ENCODE results near the gene DRD4. TPM values are rescaled to one million over a fixed set of nuclear protein-coding genes. Genes with fewer than 3 reads are reported as not detected.

The DRD4 gene
- 1.0 and 1.1 TPM in 2 replicates for polyA plus RNA-seq (2013)

DNA sequence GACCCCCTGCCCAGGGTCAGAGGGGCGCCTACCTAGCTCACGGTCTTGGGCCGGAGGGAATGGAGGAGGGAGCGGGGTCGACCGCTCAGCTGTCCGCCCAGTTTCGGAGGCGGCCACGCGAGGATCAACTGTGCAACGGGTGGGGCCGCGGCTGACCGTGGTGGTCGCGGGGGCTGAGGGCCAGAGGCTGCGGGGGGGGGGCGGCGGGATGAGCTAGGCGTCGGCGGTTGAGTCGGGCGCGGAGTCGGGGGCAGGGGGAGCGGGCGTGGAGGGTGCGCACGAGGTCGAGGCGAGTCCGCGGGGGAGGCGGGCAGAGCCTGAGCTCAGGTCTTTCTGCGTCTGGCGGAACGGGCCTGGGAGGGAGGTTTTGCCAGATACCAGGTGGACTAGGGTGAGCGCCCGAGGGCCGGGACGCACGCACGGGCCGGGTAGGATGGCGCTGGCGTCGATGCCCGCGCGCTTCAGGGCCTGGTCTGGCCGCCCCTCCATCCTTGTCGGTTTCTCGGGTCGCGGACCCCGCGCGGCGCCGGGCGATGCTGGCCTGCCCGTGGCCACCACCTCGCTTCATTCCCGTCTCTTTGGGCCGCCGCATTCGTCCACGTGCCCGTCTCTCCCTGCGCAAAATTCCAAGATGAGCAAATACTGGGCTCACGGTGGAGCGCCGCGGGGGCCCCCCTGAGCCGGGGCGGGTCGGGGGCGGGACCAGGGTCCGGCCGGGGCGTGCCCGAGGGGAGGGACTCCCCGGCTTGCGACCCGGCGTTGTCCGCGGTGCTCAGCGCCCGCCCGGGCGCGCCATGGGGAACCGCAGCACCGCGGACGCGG is at the start of gene DRD4:
DRD4 (plus strand) TSS at position 759 of the 822 bp plus-strand sequence; CDS start at position 795, 36 bp downstream.
- peaks cover 18 to 29% of the 10 kb centered on the region in 2 experiments for H3K4me1 ChIP-seq (ENCODE audit: control insufficient read depth in 1 of 2, insufficient read depth in 2 of 2, low read length in 2 of 2)
- no peaks in the 10 kb centered on the region for H3K79me2 ChIP-seq (ENCODE audit: control insufficient read depth, insufficient read depth, low read length, poor library complexity)
- H2AK5ac ChIP-seq (ENCODE audit: low read length), result no peak within 1 kb of the TSS
- H4K12ac ChIP-seq (ENCODE audit: low read depth, low read length), result no peak within 1 kb of the TSS
- peak within 1 kb of the TSS; percentile 42 for H3K4me3 ChIP-seq (ENCODE audit: low read depth, low read length)
- no peak within 1 kb of the TSS for H2AFZ ChIP-seq (ENCODE audit: insufficient read depth, low read length, poor library complexity)
- no peak within 1 kb of the TSS for H3K4ac ChIP-seq (ENCODE audit: low read depth, low read length)
- H3K9me3 ChIP-seq (ENCODE audit: insufficient read depth, low read depth, low read length), result peaks cover 5% of the 10 kb centered on the region
- peak in 1 of 2 donors; percentile 8 for DNase-seq
- peaks cover 0 to 2% of the 10 kb centered on the region in 2 experiments for H3K36me3 ChIP-seq (ENCODE audit: control insufficient read depth in 1 of 2, insufficient read depth in 2 of 2, low read length in 2 of 2)
- H4K91ac ChIP-seq (ENCODE audit: low read depth, low read length), result no peak within 1 kb of the TSS
- no CpG with 5 or more reads among the region's 100 CpGs for WGBS (ENCODE audit: extremely low coverage, insufficient coverage, insufficient read length)
- no peak within 1 kb of the TSS for H3K18ac ChIP-seq (ENCODE audit: low read length)
- H3K23ac ChIP-seq (ENCODE audit: low read length), result no peak within 1 kb of the TSS
- H3K4me2 ChIP-seq (ENCODE audit: low read length), result peak within 1 kb of the TSS; percentile 58
- peaks cover 1% of the 10 kb centered on the region for H3K79me1 ChIP-seq (ENCODE audit: low read length)
- H4K8ac ChIP-seq (ENCODE audit: low read depth, low read length), result no peak within 1 kb of the TSS
- peaks cover 39% of the 10 kb centered on the region for H3K27me3 ChIP-seq (ENCODE audit: insufficient read depth, low read length)
- H3K27ac ChIP-seq (ENCODE audit: low read depth, low read length), result no peak within 1 kb of the TSS
- no peak within 1 kb of the TSS for H2BK12ac ChIP-seq (ENCODE audit: low read length)
- no peak within 1 kb of the TSS for H3K9ac ChIP-seq (ENCODE audit: low read length)
- H2BK5ac ChIP-seq (ENCODE audit: low read depth, low read length, poor library complexity), result no peak within 1 kb of the TSS
- no peak within 1 kb of the TSS for H2BK120ac ChIP-seq (ENCODE audit: insufficient read depth, low read length, poor library complexity)
- H3K14ac ChIP-seq (ENCODE audit: low read length), result no peak within 1 kb of the TSS

DNA sequence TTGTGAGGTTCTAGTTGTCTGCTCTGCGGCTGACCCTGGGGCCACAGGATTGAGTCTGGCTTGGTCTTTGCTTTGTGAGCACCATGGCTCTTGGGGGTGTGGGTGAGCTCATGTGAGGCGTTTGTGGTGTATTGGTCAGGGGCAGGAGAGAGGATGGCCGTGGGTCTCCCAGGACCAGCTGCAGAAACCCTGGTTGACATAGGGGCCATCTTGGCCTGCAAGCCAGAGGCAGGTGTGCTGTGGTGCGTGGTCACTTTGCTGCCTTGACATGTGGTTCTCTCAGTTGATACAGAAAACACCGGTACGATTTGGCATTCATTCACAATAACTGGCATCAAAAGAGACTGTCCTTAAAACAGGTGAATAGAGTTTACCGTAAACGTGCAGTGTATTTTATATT is 49.5 kb upstream of the DRD4 start:
- H2BK120ac ChIP-seq (ENCODE audit: insufficient read depth, low read length, poor library complexity), result no peak overlapping the region
- H3K23ac ChIP-seq (ENCODE audit: low read length), result no peak overlapping the region
- H4K91ac ChIP-seq (ENCODE audit: low read depth, low read length), result no peak overlapping the region
- H2AK5ac ChIP-seq (ENCODE audit: low read length), result no peak overlapping the region
- peaks cover 65 to 68% of the 10 kb centered on the region in 2 experiments for H3K36me3 ChIP-seq (ENCODE audit: control insufficient read depth in 1 of 2, insufficient read depth in 2 of 2, low read length in 2 of 2)
- peak overlapping the region; percentile 0 for H3K4me2 ChIP-seq (ENCODE audit: low read length)
- H3K14ac ChIP-seq (ENCODE audit: low read length), result no peak overlapping the region
- H4K8ac ChIP-seq (ENCODE audit: low read depth, low read length), result no peak overlapping the region
- H3K4ac ChIP-seq (ENCODE audit: low read depth, low read length), result no peak overlapping the region
- no CpG with 5 or more reads among the region's 8 CpGs for WGBS (ENCODE audit: extremely low coverage, insufficient coverage, insufficient read length)
- no peak overlapping the region for H3K18ac ChIP-seq (ENCODE audit: low read length)
- no peaks in the 10 kb centered on the region for H3K79me2 ChIP-seq (ENCODE audit: control insufficient read depth, insufficient read depth, low read length, poor library complexity)
- H4K12ac ChIP-seq (ENCODE audit: low read depth, low read length), result no peak overlapping the region
- no peak overlapping the region for H2BK5ac ChIP-seq (ENCODE audit: low read depth, low read length, poor library complexity)
- H2AFZ ChIP-seq (ENCODE audit: insufficient read depth, low read length, poor library complexity), result no peak overlapping the region
- H3K9me3 ChIP-seq (ENCODE audit: insufficient read depth, low read depth, low read length), result peaks cover 4% of the 10 kb centered on the region
- H2BK12ac ChIP-seq (ENCODE audit: low read length), result no peak overlapping the region
- H3K4me1 ChIP-seq (ENCODE audit: control insufficient read depth in 1 of 2, insufficient read depth in 2 of 2, low read length in 2 of 2), result peaks cover 7 to 13% of the 10 kb centered on the region in 2 experiments
- H3K9ac ChIP-seq (ENCODE audit: low read length), result peak overlapping the region; percentile 8
- no peak for DNase-seq
- peak overlapping the region; percentile 62 for H3K27ac ChIP-seq (ENCODE audit: low read depth, low read length)
- no peaks in the 10 kb centered on the region for H3K27me3 ChIP-seq (ENCODE audit: insufficient read depth, low read length)
- no peak overlapping the region for H3K4me3 ChIP-seq (ENCODE audit: low read depth, low read length)
- H3K79me1 ChIP-seq (ENCODE audit: low read length), result no peaks in the 10 kb centered on the region

DNA sequence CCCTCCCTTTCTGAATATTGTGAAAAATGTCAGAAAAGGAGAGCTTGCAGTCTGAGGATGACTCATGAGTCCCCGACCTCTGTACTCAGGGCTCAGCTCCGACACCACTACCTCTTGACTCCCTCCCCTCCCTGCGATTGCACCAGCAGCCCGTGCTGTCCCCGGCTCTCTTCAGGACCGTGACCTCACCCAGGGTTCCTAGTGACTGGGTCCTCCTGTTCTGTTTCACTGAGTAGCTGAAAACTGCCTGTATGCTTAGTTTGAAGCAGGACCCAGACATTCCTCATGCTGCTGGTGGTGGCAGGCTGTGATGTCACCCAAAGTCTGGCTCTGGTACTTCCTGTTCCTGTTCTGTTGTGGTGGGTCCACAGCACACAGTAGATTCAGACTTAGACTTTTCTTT is 49.1 kb upstream of the DRD4 start:
- Histone ChIP-seq H4K8ac (ENCODE audit: low read depth, low read length) (no peak overlapping the region), H3K23ac (ENCODE audit: low read length) (no peak overlapping the region), H3K79me2 (ENCODE audit: control insufficient read depth, insufficient read depth, low read length, poor library complexity) (no peaks in the 10 kb centered on the region), H3K9me3 (ENCODE audit: insufficient read depth, low read depth, low read length) (peaks cover 4% of the 10 kb centered on the region), H3K4me2 (ENCODE audit: low read length) (no peak overlapping the region), H2BK12ac (ENCODE audit: low read length) (no peak overlapping the region), H3K14ac (ENCODE audit: low read length) (no peak overlapping the region), H3K18ac (ENCODE audit: low read length) (no peak overlapping the region), H3K36me3 (ENCODE audit: control insufficient read depth in 1 of 2, insufficient read depth in 2 of 2, low read length in 2 of 2) (peaks cover 67 to 69% of the 10 kb centered on the region in 2 experiments), H3K27me3 (ENCODE audit: insufficient read depth, low read length) (no peaks in the 10 kb centered on the region), H3K9ac (ENCODE audit: low read length) (no peak overlapping the region), H2AFZ (ENCODE audit: insufficient read depth, low read length, poor library complexity) (no peak overlapping the region), H3K79me1 (ENCODE audit: low read length) (no peaks in the 10 kb centered on the region), H2BK120ac (ENCODE audit: insufficient read depth, low read length, poor library complexity) (no peak overlapping the region), H4K12ac (ENCODE audit: low read depth, low read length) (peak overlapping the region; percentile 81), H2AK5ac (ENCODE audit: low read length) (no peak overlapping the region), H3K27ac (ENCODE audit: low read depth, low read length) (peak overlapping the region; percentile 62), H3K4ac (ENCODE audit: low read depth, low read length) (no peak overlapping the region), H2BK5ac (ENCODE audit: low read depth, low read length, poor library complexity) (no peak overlapping the region), H3K4me1 (ENCODE audit: control insufficient read depth in 1 of 2, insufficient read depth in 2 of 2, low read length in 2 of 2) (peaks cover 7 to 13% of the 10 kb centered on the region in 2 experiments), H4K91ac (ENCODE audit: low read depth, low read length) (no peak overlapping the region), H3K4me3 (ENCODE audit: low read depth, low read length) (no peak overlapping the region)
- WGBS (ENCODE audit: extremely low coverage, insufficient coverage, insufficient read length), result no CpG with 5 or more reads among the region's 6 CpGs
- peak; percentile 81 to 84 for DNase-seq

- no peak for DNase-seq
- no peak overlapping the region for H3K27ac ChIP-seq (ENCODE audit: low read depth, low read length)
- H4K91ac ChIP-seq (ENCODE audit: low read depth, low read length), result no peak overlapping the region
- peak overlapping the region; percentile 35 for H3K18ac ChIP-seq (ENCODE audit: low read length)
- H3K27me3 ChIP-seq (ENCODE audit: insufficient read depth, low read length), result no peaks in the 10 kb centered on the region
- H3K4me3 ChIP-seq (ENCODE audit: low read depth, low read length), result no peak overlapping the region
- H3K9me3 ChIP-seq (ENCODE audit: insufficient read depth, low read depth, low read length), result peaks cover 4% of the 10 kb centered on the region
- peaks cover 7 to 13% of the 10 kb centered on the region in 2 experiments for H3K4me1 ChIP-seq (ENCODE audit: control insufficient read depth in 1 of 2, insufficient read depth in 2 of 2, low read length in 2 of 2)
- H2BK12ac ChIP-seq (ENCODE audit: low read length), result no peak overlapping the region
- no peak overlapping the region for H3K4ac ChIP-seq (ENCODE audit: low read depth, low read length)
- H2AFZ ChIP-seq (ENCODE audit: insufficient read depth, low read length, poor library complexity), result no peak overlapping the region
- no peak overlapping the region for H4K8ac ChIP-seq (ENCODE audit: low read depth, low read length)
- H3K23ac ChIP-seq (ENCODE audit: low read length), result no peak overlapping the region
- WGBS (ENCODE audit: extremely low coverage, insufficient coverage, insufficient read length), result no CpG with 5 or more reads among the region's 26 CpGs
- H3K14ac ChIP-seq (ENCODE audit: low read length), result no peak overlapping the region
- no peak overlapping the region for H3K4me2 ChIP-seq (ENCODE audit: low read length)
- H2BK120ac ChIP-seq (ENCODE audit: insufficient read depth, low read length, poor library complexity), result no peak overlapping the region
- H2BK5ac ChIP-seq (ENCODE audit: low read depth, low read length, poor library complexity), result no peak overlapping the region
- H2AK5ac ChIP-seq (ENCODE audit: low read length), result no peak overlapping the region
- no peaks in the 10 kb centered on the region for H3K79me2 ChIP-seq (ENCODE audit: control insufficient read depth, insufficient read depth, low read length, poor library complexity)
- no peak overlapping the region for H3K9ac ChIP-seq (ENCODE audit: low read length)
- no peak overlapping the region for H4K12ac ChIP-seq (ENCODE audit: low read depth, low read length)
- peaks cover 69 to 70% of the 10 kb centered on the region in 2 experiments for H3K36me3 ChIP-seq (ENCODE audit: control insufficient read depth in 1 of 2, insufficient read depth in 2 of 2, low read length in 2 of 2)
- H3K79me1 ChIP-seq (ENCODE audit: low read length), result no peaks in the 10 kb centered on the region
Observed at GRCh38 chr11:589798-590197, 47.3 kb upstream of the DRD4 start.
